ENCODE measurements around the gene GSTO1. TPM values are rescaled to one million over a fixed set of nuclear protein-coding genes. Genes with fewer than 3 reads are reported as not detected.

Gene GSTO1
- total RNA-seq, 1 donor from 2014 or later: 85.9 TPM

DNA sequence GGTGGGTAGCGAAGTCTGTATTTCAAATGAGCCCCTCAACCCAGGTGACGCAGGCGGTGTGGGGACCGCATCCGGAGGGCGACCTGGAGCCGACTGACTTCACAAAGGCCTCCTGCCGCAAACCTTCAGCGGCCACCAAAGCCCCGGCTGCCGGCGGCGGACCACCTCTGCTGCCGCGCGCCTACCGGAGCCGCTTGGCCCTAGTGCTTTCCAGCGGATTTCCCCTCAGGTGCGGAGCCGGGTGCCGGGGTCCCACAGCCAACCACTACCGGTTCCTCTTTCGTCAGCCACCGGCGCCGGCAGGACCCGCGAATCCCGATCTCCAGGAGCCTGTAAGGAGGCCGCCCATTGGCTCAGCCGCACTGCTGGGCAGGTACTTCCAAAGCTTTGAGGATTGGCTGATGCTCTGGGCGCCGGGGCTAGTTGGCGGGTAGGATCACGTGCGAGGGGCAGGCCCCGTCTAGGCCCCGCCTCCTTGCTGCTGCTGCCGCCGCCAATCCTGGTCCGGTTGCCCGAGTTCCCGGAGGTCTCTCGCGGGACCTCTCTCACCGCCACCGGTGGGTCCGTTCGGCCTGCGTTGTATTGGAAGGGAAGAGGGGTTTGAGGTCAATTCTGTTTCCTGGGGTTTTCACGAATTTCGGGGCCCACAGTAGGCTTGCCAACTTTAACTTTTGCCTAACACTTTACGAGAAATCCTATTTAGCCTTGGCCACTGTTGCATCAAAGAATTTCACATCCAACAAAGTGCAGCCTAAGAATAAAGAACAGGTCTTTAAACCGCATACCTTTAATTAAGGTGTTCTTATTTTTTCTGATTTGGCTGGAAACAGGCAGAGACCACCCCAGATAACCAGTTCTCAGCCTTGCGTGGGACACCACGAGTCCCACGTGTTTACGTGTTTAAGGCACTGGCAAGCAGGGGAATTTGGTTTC, 14.3 kb downstream of the GSTO1 start, which contains the start of gene GSTO2:
GSTO2 (plus strand) TSS at position 472 of the 933 bp plus-strand sequence. CDS start 5,732 bp downstream, outside the sequence.
- Mint-ChIP-seq H3K36me3 (ENCODE audit: low read depth) (peaks cover 9% of the 10 kb centered on the region), H3K4me3 (peak within 1 kb of the TSS; percentile 94)

DNA sequence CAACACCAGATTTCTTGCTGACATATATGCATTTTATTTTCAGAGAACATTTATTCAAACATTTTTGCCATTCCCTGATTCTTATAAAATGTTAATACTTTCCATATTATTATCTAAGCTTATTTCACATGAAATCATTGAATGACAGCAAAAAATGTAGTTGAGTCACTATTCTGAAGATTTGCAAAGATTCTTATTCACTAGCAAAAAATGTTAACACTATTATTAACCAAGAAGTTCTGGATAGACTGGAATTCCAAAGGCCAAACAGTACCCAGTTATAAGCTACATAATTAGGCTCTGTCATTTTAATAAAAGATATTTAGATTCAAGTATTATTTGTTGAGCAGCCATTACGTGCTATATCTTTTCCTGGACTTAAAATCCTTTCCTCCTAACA, 18.6 kb downstream of the GSTO1 start:
- peaks cover 15% of the 10 kb centered on the region for H3K4me1 Mint-ChIP-seq
- H3K9me3 Mint-ChIP-seq: no peaks in the 10 kb centered on the region
- peaks cover 51% of the 10 kb centered on the region for H3K27me3 Mint-ChIP-seq (ENCODE audit: low read depth)
- no peak overlapping the region for H3K27ac Mint-ChIP-seq (ENCODE audit: unreplicated experiment)
- TF ChIP-seq CTCF (conservative IDR thresholded peaks at IDR 0.05): no peak
- H3K4me3 Mint-ChIP-seq: no peak overlapping the region
- DNase-seq (ENCODE audit: low read depth, low spot score): no peak
- H3K36me3 Mint-ChIP-seq (ENCODE audit: low read depth): no peaks in the 10 kb centered on the region

More for the DNA sequence above, 14.3 kb downstream of the GSTO1 start, which contains the start of gene GSTO2:
- Mint-ChIP-seq H3K9me3 (no peaks in the 10 kb centered on the region), H3K27me3 (ENCODE audit: low read depth) (peaks cover 21% of the 10 kb centered on the region), H3K27ac (ENCODE audit: unreplicated experiment) (peak within 1 kb of the TSS; percentile 96), H3K4me1 (peaks cover 21% of the 10 kb centered on the region)
- TF ChIP-seq CTCF (conservative IDR thresholded peaks at IDR 0.05): no peak
- peak; percentile 92 for DNase-seq (ENCODE audit: low read depth, low spot score)

DNA sequence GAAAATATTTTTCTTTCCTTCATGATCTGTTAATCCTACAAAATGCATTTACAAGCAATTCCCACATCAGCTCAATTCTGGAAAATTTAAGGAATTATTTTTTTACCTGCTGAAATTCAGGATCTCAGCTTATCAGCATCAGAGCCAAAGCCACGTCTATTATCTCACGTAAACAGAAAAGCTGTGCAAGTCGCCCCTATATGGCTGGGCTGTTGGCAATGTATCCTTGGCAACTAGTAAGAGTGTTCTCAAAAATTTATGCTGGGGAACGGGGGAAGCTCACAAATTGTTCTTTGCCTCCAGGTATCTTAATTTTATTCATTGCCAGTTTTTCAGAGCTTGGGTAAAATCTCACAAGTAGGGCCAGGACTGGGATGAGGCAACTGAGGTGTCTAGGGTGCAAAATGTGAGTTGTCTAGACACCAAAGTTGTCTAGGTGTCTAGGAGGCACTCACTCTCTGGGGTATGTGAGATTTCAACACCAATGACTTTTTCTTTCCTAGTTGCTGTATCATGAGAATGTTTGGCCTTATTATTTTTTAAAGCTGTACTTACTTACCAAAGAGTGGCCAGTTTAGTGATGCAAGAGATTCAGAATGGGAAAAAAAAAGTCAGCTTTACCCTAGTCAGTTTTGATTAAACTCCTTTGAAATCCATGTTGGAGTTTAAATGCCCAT, 19.3 kb downstream of the GSTO1 start:
- no peak for DNase-seq (ENCODE audit: low read depth, low spot score)
- Mint-ChIP-seq H3K27me3 (ENCODE audit: low read depth) (peaks cover 50% of the 10 kb centered on the region), H3K27ac (ENCODE audit: unreplicated experiment) (no peak overlapping the region), H3K36me3 (ENCODE audit: low read depth) (no peaks in the 10 kb centered on the region), H3K9me3 (no peaks in the 10 kb centered on the region), H3K4me1 (peaks cover 7% of the 10 kb centered on the region), H3K4me3 (no peak overlapping the region)
- TF ChIP-seq CTCF (conservative IDR thresholded peaks at IDR 0.05): no peak

DNA sequence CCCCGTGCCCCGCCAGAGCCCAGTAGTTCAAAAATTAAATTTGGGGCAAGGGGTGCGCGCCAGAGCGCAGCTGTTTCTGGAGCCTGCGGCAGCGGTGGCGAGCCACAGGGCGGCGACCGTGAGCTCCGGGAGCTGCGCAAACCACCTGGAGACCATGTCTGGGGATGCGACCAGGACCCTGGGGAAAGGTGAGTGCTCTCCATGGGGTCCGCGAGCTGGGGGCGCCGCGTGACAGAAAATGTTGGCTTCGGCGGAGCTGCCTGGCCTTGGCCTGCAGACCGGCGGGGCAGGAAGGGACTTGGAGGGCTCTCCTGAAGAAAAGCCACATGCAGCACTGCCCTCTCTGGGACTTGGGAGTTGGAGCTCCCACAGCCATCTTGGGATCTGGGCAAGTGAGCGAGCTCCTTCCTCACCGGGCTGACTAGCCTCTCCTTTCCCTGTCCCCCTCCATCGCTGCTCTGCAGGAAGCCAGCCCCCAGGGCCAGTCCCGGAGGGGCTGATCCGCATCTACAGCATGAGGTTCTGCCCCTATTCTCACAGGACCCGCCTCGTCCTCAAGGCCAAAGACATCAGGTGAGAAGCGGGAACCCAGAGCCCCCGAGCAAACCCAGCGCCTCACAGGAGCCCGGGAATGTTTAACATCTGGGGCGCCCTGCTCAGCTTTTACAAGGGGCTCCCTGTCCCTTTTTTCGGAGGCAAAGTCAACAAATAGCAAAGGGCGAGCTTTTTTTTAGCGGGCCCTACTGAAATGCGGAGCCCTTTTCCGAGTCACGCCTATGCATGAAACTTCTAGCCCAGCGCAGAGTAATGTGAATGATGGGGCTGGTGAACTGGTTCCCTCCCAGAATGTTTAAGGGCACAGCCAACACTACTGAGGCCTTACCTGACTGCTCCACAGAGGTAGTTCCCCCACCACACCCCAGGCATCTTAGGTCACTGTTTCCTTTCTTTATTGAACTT, 20.4 kb downstream of the GSTO1 start:
- Mint-ChIP-seq H3K36me3 (ENCODE audit: low read depth) (no peaks in the 10 kb centered on the region), H3K4me1 (no peaks in the 10 kb centered on the region), H3K27me3 (ENCODE audit: low read depth) (peaks cover 49% of the 10 kb centered on the region), H3K4me3 (no peak overlapping the region), H3K9me3 (no peaks in the 10 kb centered on the region), H3K27ac (ENCODE audit: unreplicated experiment) (no peak overlapping the region)
- peak; percentile 83 for TF ChIP-seq CTCF (conservative IDR thresholded peaks at IDR 0.05)
- peak; percentile 34 for DNase-seq (ENCODE audit: low read depth, low spot score)

DNA sequence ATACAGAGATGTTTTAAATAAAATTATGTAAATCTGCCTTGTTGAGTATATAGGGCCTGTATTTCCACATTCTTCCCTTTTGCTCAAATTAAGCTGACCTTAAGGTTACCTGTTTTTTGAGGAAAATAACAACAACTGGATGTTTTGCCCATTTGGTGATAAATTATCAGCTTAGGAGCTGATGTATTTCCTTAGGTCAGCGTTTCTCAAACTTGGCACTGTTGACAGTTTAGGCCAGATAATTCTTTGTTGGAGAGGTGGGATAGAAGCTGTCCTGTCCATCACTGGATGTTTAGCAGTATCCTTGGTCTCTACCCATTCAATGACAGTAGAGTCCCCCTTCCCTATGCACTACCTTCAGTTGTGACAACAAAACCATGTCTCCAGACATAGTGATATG, 21.5 kb downstream of the GSTO1 start:
- H3K27ac Mint-ChIP-seq (ENCODE audit: unreplicated experiment): no peak overlapping the region
- no peaks in the 10 kb centered on the region for H3K4me1 Mint-ChIP-seq
- H3K36me3 Mint-ChIP-seq (ENCODE audit: low read depth): no peaks in the 10 kb centered on the region
- H3K9me3 Mint-ChIP-seq: no peaks in the 10 kb centered on the region
- peaks cover 44% of the 10 kb centered on the region for H3K27me3 Mint-ChIP-seq (ENCODE audit: low read depth)
- TF ChIP-seq CTCF (conservative IDR thresholded peaks at IDR 0.05): no peak
- no peak overlapping the region for H3K4me3 Mint-ChIP-seq
- DNase-seq (ENCODE audit: low read depth, low spot score): no peak
